Stimulated activated naive CD8-positive, alpha-beta T cell treated with anti-CD3 and anti-CD28 coated beads, Interleukin-15, Interleukin-2, amounts not matched to agents 100 U/mL and 50 U/mL, for 24 hours (primary cell): ENCODE measurements around the gene SPRR1B.
"Not testable (repeated sequence)": the region's sequence is repeated elsewhere in the genome, so short reads cannot be mapped to it uniquely, and the experiment has no call there.

ENCODE experiments used
- ATAC-seq: fragments of 150-1000 bp; cut with Tn5 transposase; one replicate; pipeline ENCODE4 v1.10.0; 2021
- DNase-seq: peaks from one replicate; pipeline ENCODE4 v3.0.0; 2021

SPRR1B gene

GRCh38 chr1:153040950-153041631 lies 10.1 kb downstream of the SPRR1B start, which contains the start of gene SPRR2D:
SPRR2D (minus strand) TSS chr1:153041120; CDS start chr1:153040346, 774 bp downstream.
- ATAC-seq (no peak), DNase-seq (no peak)

GRCh38 chr1:153049211-153049610 lies 18.2 kb downstream of the SPRR1B start:
- ATAC-seq (no peak), DNase-seq (no peak)

DNA sequence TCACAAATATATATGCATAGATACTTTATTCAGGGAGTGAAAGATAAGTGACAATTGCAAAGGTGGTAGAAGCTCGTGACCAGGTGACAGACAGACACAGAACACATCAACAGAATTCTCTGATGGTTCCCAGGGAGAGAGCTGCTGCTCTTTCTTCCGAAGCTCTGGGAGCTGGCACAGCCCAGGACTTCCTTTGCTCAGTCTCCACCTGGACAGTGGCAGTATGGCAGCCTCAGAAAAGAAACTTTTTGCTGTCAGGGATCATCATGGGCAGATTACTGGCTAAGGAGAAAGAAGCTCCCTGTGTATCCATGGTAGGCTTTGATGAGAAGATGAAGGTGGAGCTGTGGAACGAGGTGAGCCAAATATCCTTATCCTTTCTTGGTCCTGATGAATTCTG lies 25.1 kb downstream of the SPRR1B start:
- not testable (repeated sequence) for ATAC-seq

GRCh38 chr1:153057375-153057774 lies 26.4 kb downstream of the SPRR1B start, which contains the start of gene SPRR2A:
SPRR2A (minus strand) TSS chr1:153057512; CDS start chr1:153056735, 777 bp downstream.
- no peak for DNase-seq
- ATAC-seq: no peak

More for the DNA sequence above, 25.1 kb downstream of the SPRR1B start:
- DNase-seq: not testable (repeated sequence)

DNA sequence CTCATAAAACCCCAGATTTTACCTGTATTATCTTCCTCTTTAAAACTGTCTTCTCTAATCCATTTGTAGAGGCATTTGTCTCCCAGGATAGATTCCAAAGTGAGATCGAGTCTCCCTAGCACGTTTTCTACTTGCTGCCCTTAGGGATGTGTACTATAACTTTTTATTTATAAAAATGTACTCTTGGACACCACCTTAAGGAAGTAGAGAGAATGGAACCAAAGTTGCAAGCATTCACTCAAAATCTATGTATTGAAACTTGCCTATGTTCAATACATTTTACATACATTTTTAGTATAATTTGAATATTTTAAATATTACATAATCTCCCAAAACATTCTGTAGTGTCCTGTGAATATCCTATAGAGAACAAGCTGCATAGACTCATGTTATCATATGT lies 27.2 kb downstream of the SPRR1B start:
- DNase-seq: no peak
- no peak for ATAC-seq

DNA sequence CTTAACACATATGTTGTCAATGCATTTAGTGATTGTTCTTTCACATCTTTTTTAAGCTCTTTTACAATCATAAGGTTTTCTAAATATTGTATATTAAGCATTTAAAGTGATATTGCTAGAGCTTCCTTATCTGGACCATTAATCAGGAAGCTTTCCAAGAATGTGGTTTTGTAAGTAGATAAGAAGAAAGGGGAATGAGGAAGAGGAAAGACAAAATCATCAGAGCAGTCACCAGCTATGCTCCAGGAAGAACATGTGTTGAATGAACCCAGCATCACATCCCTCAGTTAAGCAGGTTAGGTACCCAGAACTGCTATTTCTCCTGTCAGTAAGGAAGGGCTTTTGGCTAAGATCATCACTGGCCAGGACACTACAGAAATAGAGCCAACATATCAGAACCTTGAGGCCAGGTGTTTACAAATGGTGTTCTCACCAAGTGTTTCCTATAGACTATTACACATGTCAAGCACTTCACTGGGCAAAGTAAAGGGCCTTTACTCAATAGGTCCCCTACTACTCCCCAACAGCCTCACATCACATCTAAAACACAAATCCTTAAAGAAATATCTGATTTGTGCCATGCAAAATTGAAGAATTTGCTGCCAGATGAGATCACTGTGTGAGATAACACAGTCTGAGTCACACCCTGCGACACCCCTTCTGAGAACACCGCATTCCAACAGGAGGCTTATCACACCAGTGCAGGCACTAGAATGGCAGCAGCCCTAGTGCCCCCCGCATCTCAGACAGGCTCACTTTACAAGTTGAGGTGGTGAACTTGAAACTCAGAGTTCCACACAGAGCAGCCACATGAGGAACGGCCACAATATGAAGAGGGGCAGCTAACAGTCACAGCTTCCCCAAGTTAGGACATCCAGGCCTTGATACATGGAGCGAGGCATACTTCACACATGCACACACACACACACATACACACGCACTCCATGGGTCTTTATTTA lies 28.1 kb downstream of the SPRR1B start:
- ATAC-seq (no peak), DNase-seq (no peak)

DNA sequence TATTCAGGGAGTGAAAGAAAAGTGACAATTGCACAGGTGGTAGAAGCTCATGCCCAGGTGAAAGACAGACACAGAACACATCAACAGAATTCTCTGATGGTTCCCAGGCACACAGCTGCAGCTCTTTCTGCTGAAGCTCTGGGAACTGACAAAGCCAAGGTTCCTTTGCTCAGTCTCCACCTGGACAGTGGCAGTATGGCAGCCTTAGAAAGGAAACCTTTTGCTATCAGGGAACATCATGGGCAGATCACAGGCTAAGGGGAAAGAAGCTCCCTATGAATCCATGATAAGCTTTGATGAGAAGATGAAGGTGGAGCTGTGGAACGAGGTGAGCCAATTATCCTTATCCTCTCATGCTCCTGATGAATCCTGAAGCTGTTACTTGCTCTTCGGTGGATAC lies 39.2 kb downstream of the SPRR1B start:
- DNase-seq: no peak

DNA sequence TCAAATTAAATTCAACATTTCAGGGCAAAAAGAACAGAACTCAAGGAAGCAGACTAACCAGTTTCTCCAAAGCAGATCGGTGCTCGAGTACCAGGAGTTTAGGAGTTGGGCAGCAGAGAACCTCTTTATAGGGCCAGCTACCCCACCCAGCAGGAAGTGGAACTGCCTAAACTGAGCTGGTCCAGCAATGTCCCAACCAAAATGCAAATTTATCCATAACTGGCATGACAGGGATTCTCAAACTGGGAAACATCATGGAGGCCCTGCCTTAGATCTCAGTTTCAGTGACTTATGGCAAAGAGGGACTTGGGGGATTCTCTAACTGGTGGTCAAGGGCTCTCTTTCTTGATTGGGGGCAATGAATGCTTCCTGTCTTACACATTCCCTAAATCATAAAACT lies 40.5 kb downstream of the SPRR1B start, which contains the start of gene SPRR2B:
Gene SPRR2B (minus strand): TSS at position 101 of the 400 bp plus-strand sequence. CDS start 772 bp downstream, outside the sequence.
- ATAC-seq: no peak

More for the DNA sequence above, 39.2 kb downstream of the SPRR1B start:
- no peak for ATAC-seq

GRCh38 chr1:153072806-153073726 lies 42.1 kb downstream of the SPRR1B start:
- ATAC-seq (no peak), DNase-seq (no peak)

More for the DNA sequence above, 40.5 kb downstream of the SPRR1B start, which contains the start of gene SPRR2B:
- DNase-seq: no peak

DNA sequence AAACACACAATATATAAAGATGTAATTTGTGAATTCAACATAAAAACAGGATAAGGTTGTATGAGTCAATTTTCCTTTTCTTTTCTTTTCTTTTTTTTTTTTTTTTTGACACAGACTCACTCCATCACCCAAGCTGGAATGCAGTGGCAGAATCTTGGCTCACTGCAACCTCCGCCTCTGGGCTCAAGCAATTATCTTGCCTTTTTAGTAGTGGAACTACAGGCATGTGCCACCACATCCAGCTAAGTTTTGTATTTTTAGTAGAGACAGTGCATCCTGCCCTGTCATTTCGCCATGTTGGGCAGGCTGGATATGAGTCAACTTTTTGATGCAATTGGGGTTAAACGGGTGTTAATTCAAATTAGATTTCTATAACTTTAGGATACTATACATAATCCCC lies 50.7 kb downstream of the SPRR1B start:
- ATAC-seq (no peak), DNase-seq (no peak)
